Stimulated activated CD4-positive, alpha-beta T cell treated with anti-CD3 and anti-CD28 coated beads, Interleukin-4, amount 100 ng/mL, for 4 hours (primary cell): ENCODE results near the gene SLIT3.

Experiments
- DNase-seq, 2 experiments: peaks; one replicate each; pipeline ENCODE4 v3.0.0-alpha.2; 2020

The SLIT3 gene

DNA sequence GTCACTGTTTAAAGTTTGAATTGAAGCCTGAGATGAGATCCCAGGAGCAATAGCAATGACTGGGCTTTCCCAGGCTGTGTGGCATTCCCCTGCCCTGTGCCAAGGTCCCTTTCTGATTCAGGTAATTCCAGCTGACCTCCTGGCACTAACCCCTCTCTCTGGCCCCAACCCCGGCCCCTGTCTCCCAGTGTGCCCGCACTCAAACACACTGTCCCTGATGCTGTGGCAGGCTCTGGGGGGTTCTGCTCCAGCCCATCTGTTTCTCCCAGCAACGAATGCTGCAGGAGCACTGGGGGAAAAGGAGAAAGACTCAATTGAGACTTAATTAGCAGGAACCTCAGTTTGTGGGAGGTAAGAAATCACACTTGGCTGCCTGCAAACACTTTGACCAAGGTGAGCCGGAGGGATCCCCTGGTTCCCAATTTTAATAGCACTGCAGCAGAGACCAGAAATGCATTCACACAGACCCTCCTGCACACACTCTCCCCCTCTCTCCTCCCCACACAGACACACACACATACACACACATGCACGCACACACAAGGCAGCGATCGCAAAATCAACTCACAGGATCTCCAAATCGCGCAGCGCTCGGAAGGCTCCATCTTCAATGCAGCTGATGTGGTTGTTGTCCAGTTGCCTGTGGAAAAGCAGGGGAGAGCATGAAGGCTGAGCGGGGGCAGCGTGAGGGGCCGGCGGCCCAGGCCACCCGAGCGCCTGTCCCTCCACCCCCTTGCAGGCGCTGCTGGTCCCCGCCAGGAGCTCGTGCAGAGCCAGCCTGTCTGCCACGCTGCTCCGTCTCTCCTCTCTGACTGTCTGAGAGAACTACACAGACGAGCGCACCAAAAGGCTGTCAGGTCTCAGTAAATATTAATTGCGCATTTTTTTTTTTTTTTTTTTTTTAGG is 456.7 kb downstream of the SLIT3 start:
- no peak for DNase-seq

DNA sequence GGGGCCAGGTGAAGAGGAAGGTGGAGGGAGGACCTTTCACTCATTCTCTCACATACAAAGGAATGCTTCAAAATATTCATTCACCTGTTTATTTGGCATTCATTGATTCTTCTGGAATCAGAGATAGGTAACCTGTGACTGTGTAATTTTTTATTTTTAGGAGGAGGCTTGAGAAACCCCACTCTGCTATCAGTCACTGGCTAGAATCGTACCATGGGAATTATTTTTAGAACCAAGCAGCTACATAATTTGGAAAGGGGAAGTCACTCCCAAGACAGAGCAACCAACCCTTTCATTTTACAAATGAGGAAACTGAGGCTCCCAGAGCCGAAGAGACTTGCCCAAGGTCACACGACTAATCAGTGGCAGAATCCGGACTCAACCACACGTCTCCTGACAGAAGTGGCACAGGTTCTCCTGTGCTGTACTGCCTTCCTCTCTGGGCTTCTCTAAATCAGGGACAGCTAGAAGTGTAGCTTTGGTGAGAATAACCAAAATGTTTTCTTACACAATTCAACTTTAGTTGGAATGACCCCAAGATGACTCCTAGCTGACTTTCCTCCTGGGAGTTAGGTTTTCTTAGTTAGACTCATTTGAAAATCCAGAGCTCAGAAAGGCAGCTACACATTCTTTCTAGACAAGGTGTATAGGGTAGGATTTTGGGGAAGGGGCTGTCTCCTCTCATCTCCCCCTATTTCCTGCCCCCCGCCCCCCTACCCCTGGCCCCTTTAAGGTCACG is 457.5 kb downstream of the SLIT3 start:
- DNase-seq, result no peak

DNA sequence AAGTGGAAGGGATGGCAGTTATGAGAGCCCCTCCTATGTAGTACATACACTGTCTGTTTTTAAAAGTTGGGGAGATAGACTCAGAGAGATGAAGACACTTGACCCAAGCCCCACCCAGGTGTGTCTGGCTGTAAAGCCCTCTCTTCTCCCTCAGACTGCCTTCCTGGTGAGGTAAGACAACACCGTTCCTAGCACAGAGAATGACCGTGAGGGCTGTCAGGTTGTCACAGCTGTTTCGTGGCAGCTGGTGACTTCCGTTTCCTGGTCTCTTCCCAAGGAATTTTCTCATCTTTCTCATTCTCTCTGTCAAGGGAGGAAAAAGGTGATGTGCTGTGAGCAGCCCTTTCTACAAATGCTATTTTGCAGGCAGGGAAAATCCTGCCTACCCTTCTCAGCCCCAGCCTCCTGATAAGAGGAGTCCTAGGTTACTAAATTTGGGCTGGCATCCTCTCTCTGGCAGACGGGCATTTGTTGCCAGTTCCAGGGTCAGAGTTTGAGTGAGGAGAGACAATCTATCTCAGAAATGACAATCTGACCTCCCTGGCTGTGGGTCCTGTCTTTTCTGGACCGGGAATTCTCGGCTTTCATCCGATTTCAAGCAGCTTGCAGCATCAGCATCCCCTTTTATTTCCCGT is 458.3 kb downstream of the SLIT3 start:
- no peak for DNase-seq

GRCh38 chr5:168837852-168838251 is 463.1 kb downstream of the SLIT3 start:
- DNase-seq, result no peak

DNA sequence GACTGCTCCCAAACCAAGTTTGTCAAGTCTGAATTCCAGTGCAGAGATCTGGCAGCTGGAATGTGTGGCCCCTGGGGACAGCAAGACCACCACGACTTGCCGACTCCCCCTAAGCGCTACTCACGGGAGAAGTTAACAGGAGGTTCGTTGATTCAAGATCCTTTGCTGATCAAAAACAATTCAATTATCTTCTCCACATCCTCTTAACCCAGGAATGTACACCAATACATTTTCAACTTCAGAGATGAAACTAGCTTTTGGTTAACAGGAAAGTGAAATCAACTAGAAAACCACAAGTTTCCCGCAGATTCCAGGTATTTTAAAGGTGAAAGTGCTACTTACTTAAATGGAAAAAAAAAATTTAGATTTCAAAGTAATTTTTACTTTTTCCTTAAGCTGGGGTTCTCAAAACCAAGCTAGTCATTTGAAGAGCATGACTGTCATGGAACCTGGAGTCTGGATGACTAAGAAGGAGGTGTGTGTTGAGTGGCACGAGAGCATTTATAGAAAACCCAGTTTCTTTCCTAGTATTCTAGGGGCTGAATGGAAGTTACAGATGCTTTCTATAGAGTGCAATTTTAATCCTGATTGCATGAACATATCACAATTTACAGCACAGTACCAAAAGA is 464.2 kb downstream of the SLIT3 start:
- no peak for DNase-seq

DNA sequence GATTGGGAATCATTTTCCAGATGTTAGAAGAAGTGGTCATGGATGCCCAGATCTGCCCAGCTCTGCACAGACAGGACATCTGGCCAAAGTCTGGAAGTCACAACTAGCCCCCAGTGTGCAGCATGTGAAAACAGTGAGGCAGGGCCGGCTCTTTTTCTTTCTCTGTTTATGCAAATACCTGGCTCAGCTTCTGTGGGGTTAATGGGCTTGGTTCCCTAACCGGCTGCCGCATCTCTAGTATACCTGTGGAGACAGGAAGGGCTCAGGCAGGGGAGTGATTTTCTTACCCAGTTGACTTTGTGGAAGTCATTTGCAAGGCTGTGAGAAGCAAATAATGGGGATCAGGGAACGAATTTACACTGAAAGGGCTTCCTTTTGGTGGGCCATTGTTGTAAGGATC is 467.0 kb downstream of the SLIT3 start:
- no peak for DNase-seq

DNA sequence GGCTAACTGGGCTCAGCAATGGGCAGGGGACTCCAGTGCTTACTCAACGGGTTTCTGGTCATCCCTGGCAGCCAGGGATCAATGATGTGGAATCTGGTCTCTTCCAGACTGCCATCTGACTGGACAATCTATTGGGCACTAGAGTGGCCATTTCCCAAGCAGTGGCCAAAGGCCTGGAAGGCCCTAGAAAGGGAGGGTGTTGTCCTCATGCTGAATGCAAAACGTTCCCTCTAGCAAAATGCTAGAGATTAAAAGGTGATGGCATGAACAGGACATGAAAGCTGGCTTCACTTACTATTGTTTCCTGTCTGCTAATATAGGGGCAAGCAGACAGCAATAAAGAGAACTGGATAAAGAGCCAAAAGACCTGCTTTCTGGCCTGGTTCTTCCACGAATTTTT is 467.6 kb downstream of the SLIT3 start:
- DNase-seq, result no peak

- no peak for DNase-seq
These were observed 468.6 kb downstream of the SLIT3 start for GRCh38 chr5:168832308-168832707.

DNA sequence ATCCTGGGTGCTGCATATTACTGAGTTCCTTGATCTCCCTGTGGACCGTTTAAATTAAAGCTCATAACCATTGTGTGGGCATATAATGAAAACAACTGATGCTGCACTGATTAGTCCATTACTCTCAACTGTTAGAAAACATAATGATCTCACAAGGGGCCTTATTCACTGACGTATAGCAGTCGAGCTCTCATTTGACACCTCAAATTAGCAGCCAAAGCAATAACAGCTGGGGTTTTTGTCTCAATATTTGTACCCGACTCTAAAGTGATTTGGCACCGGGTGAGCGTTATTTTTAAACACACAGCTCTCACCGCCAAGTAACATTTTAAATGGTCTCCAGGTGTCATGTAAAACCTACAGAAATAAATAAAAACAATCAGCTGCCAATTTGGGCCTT is 469.6 kb downstream of the SLIT3 start:
- no peak for DNase-seq

DNA sequence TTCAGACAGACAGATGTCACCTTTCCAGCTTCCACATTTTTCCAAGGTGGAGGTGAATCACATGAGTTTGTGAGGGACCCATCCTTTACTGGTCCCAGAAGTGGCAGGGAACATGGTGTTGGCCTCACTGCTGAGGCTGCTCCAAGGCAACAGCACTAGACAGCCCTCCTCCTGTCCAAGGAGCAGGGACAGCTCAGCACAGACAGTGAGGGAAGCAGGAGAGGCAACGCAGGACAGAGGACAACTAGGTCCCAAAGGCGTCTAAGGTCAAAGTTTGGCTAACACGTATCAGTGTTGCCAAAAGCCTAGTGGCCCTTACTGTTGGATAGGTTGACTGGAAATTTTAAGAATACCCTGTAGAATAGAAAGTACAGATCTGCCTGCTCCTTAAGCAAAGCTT is 470.1 kb downstream of the SLIT3 start:
- no peak for DNase-seq

GRCh38 chr5:168829922-168830417 is 471.0 kb downstream of the SLIT3 start:
- DNase-seq, result no peak

- no peak for DNase-seq
These were observed 471.9 kb downstream of the SLIT3 start for GRCh38 chr5:168829044-168829443.

DNA sequence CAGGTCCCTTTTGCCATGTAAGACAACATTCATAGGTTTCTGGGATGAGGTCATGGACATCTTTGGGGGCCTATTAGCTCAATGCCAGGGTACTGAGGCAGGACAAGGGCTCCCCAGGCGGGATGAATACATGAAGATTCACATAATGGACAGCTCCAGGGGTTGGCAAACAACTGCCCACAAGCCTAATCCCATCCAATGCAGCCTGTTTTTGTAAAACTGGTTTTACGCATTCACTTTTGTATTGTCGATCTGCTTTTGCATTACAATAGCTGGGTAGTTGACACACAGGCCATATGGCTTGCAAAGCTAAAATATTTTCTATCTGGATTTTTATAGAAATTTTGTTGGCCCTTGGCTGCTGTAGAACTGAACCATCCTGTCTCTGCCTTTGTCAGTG is 473.3 kb downstream of the SLIT3 start:
- no peak for DNase-seq

DNA sequence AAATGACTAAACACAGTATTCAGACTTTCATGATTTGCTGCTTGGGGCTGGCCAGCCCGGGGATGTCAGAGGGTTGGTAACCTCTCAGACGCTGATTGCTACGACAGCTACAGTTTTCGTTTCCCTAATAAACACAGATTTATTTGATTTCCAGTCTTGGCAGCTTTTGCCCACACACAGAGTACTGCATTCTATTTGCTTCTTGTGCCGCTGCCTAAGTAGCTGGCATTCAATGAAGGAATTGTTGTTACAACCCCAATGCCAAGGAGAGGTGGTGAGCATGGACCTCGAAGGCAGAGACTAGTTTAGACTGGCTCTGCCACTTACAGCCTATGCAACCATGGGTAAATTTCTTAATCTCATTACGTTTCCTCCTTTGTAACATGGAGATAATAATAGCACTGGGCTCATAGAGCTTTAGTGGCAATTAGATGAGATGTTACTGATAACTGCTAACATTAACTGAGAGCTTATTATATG is 474.7 kb downstream of the SLIT3 start:
- DNase-seq, result no peak

DNA sequence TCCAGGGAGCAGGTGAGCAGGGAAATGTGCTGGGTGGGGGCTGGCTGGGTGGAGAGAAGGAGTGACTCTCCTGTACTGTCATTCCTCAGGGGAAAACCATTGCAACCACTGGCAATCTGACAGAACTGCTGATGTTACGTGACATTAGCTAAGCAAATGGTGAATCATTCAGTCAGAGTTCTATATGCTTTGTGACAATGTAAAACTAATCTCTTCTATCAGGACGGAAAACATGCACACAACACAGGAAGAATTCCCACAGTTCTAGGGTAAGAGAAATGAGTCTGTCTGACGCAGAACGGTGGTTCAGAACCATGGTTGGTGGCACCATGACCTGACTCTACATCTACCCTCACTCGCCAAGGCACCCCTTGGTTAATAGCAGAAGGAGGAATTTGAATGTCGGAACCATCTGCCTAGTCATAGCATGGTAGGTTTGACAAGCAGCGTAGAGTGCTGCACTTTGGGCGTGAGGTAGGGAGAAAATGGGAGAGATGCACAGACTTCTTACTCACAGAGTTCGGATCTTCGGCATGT is 478.1 kb downstream of the SLIT3 start:
- no peak for DNase-seq

DNA sequence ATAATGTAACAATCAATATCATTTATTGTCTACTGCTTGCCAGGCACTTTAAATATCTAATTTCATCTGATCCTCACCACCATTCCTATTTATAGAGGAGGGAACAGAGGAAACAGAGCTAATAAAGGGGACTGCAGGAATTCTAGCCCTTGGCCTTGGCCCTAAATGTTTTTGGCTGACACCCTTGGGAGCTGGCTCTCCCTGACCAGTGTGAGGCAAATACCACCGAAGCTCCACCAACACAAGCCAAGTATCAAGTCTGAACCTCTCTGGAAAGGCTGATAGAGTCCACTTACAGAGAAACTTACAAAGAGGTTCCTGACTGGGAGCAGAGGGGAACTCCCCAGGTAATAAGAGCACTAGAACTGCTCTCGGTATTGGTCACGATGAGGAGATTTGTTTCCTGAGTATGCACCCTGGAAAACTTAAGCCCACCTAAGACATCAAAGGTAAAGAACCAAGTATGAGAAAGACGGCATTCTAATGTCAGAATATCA is 478.6 kb downstream of the SLIT3 start:
- no peak for DNase-seq

DNA sequence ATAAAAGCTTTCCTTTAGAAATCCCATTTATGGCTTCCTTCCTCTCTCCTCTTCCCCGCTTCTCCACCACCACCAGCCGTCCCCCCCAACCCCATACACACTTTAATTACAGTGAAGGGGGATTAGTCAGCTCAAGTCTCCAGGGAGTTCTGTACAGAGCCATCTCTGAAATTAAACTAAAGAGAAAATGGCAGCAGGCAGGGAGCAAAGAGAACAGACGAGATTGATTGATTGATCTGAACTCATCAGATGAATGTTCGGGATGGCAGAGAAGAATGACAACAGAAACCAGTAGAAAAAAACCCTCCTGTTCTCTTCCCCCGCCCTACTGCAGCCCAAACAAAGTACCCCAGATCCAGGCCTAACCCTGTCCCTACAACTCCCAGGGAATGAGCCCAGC is 480.1 kb downstream of the SLIT3 start:
- DNase-seq, result no peak

DNA sequence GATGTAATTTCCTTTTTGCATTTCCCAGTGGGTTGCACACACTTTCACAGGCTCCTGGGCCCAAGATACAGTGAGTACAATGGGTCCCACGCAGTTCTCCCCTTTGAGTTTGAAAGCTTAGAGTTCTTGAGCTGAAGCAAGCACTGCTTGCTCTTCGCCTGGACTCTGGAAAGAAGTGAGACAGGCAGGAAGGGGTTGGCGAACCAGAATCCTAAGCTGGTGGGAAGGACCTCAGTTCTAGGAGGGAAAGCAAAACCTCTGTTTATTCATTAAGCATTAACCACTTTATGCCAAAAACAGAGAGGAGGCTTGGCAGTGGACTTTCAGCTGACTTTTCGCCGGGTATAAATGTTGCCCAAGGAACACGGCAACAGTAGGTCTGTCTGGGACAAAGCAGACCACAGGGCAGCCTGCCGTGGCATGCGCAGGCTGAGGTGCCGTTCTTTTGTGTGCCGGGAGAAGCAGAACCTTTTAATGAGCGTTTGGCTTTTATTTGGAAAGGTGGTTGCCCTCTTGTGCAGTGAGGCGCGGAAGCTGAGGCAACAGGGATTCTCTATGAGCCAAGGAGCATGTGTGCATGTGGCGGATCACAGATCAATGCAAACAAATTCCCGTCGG is 481.8 kb downstream of the SLIT3 start:
- DNase-seq, result no peak

- DNase-seq, result no peak
These were observed 482.4 kb downstream of the SLIT3 start for GRCh38 chr5:168818558-168818957.

DNA sequence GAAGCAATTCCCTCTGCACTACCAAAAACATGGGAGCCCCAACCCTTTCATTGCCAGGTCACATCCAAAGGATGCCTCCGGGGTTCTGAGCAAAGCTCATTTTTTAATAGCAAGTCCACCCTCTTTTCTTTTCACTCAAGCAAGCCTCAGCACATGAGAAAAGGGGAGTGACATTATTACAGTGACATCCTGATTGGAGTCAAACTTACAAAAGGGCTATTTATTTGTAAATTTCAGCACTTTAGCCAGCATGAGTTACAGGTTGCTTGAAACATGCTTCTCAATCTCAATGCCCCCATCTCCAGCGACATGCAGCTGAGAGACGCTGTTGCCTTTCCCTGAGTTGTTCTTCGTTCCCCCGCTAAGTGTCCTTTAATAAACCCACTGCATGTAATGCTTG is 483.3 kb downstream of the SLIT3 start:
- DNase-seq, result no peak

GRCh38 chr5:168816661-168817060 is 484.3 kb downstream of the SLIT3 start:
- no peak for DNase-seq
